Measurements from ENCODE around the gene CASP2.
A peak's percentile ranks its signal among the peaks of the same experiment; 100 is the strongest.

The CASP2 gene

GRCh38 chr7:143304938-143305337, 16.8 kb downstream of the CASP2 start:
- no peak for TF ChIP-seq CTCF (conservative IDR thresholded peaks at IDR 0.05; ENCODE audit: low read length)
- no peak overlapping the region for H3K4me3 ChIP-seq (ENCODE audit: low read length)
- no peak for DNase-seq (ENCODE audit: low read depth)

GRCh38 chr7:143305423-143306070, 17.4 kb downstream of the CASP2 start:
- DNase-seq (ENCODE audit: low read depth) = peak; percentile 31
- TF ChIP-seq CTCF (conservative IDR thresholded peaks at IDR 0.05; ENCODE audit: low read length) = peak; percentile 64
- no peak overlapping the region for H3K4me3 ChIP-seq (ENCODE audit: low read length)

- no peak for DNase-seq (ENCODE audit: low read depth)
- no peak for TF ChIP-seq CTCF (conservative IDR thresholded peaks at IDR 0.05; ENCODE audit: low read length)
- no peak overlapping the region for H3K4me3 ChIP-seq (ENCODE audit: low read length)
Observed at GRCh38 chr7:143308632-143309031, 20.5 kb downstream of the CASP2 start.

- DNase-seq (ENCODE audit: low read depth) = no peak
- no peak for TF ChIP-seq CTCF (conservative IDR thresholded peaks at IDR 0.05; ENCODE audit: low read length)
- H3K4me3 ChIP-seq (ENCODE audit: low read length) = no peak overlapping the region
Observed at GRCh38 chr7:143314127-143314526, 26.0 kb downstream of the CASP2 start.

DNA sequence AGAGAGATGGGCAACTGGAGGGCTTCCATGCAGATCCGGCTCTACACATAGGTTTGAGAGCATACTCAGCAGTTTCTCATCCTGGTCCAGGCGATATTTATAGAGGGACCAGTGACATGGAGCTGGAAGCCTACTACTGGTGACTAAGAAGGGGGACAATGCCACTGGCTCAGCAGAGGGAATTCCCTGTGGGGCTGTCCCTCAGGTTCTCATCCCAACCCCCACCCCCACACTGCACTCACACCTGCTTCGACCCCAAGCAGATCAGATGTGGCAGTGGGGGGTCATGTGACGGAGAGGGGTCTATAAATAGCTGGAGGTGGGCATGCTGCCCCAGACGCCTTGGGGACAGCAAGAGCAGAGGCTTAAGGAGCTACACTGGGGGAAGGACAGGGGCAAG, 27.6 kb downstream of the CASP2 start, which contains the start of gene CLCN1:
CLCN1 (plus strand) TSS at position 336 of the 400 bp plus-strand sequence. CDS start 102 bp downstream, outside the sequence.
- DNase-seq (ENCODE audit: low read depth) = no peak
- TF ChIP-seq CTCF (conservative IDR thresholded peaks at IDR 0.05; ENCODE audit: low read length) = no peak
- no peak within 1 kb of the TSS for H3K4me3 ChIP-seq (ENCODE audit: low read length)

DNA sequence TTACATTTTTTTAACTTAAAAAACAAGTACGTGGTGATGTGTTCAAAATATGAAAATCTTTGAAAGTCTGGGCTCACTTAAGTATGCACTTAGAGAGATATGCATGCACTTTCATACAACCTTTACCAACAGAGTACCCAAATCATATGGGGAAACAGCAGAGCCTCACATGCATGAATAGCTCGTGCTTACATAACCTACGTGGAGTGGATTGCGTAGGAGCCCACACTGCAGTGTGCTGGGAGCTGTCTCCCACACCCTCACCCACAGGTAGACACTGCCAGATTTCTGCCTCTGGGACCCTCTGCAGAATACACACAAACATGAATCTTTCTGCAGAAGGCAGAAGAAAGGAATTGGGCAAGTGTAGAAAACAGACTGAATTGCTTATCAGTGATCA, 28.3 kb downstream of the CASP2 start:
- H3K4me3 ChIP-seq (ENCODE audit: low read length) = no peak overlapping the region
- TF ChIP-seq CTCF (conservative IDR thresholded peaks at IDR 0.05; ENCODE audit: low read length) = no peak
- no peak for DNase-seq (ENCODE audit: low read depth)

- peak; percentile 11; the same call in 1 of the 2 replicates for TF ChIP-seq CTCF (conservative IDR thresholded peaks at IDR 0.05; ENCODE audit: low read length)
- H3K4me3 ChIP-seq (ENCODE audit: low read length) = no peak overlapping the region
- DNase-seq (ENCODE audit: low read depth) = peak; percentile 70
Observed at GRCh38 chr7:143318661-143319060, 30.5 kb downstream of the CASP2 start.

All from AG10803 (cell line).